HCT116 (cell line): ENCODE results near the gene FXYD4. TPM values are rescaled to one million over a fixed set of nuclear protein-coding genes. Genes with fewer than 3 reads are reported as not detected.

ENCODE experiments used
- ATAC-seq: fragments of 200-7000 bp; cut with Tn5 transposase; 2 replicates; pipeline ENCODE4 v1.9.1; 2020; ENCODE audit warnings: mild to moderate bottlenecking, moderate library complexity
- BruUV-seq: library from RNA; stranded (reverse); fragments of 400-500 nt; replicated peaks from 2 replicates; lab custom pipeline; 2021; lab: Mats Ljungman, UMichigan
- CTCF ChIA-PET: fragments of 300-600 bp; sonication (Branson Sonifier 250); formaldehyde crosslinking; loops from one replicate; lab custom pipeline; 2021; ENCODE audit warnings: antibody characterized with exemption; lab: Charles Lee
- POLR2A ChIA-PET: fragments of 300-600, 350-600 bp; sonication (Branson Sonifier 250); formaldehyde crosslinking; loops from one replicate; lab custom pipeline; 2021; ENCODE audit warnings: antibody characterized with exemption; lab: Charles Lee
- RAD21 ChIA-PET, 2 experiments: fragments of 300-600 bp; sonication (Branson Sonifier 250); formaldehyde crosslinking; loops; one replicate each; lab custom pipeline; 2023; ENCODE audit warnings: low total read pairs in 2 of 2; ENCODE audit not compliant: uncharacterized antibody in 2 of 2, unreplicated experiment in 2 of 2, low non-redundant PET in 1 of 2; lab: Charles Lee
- DNase-seq: peaks from one replicate; pipeline ENCODE4 v3.0.0-alpha.2; 2010; ENCODE audit warnings: low read depth, low spot score
- H2AFZ ChIP-seq: fragments of 200-600 bp; shearing (Covaris generic), sonication (generic); 2 replicates; pipeline ENCODE4 v1.6.1; 2017; ENCODE audit warnings: low read depth, mixed run types, mixed read lengths, antibody characterized with exemption, low read length; ENCODE audit not compliant: poor library complexity, severe bottlenecking
- H3K27ac ChIP-seq: 2 replicates; pipeline ENCODE4 v1.5.1; 2012; ENCODE audit warnings: low read depth, low read length
- H3K27me3 ChIP-seq: fragments of 200-600 bp; sonication (generic); 2 replicates; pipeline ENCODE4 v1.6.1; 2016; ENCODE audit warnings: mixed run types, low read length, mixed read lengths; ENCODE audit not compliant: insufficient read depth
- H3K36me3 ChIP-seq, 2 experiments: fragments of 200-500 bp in 1 of 2; fragments of 200-600 bp in 1 of 2; sonication (Bioruptor generic) in 1 of 2; sonication (generic) in 1 of 2; 2 replicates each; pipeline versions ENCODE4 v1.5.1 to v1.6.1; 2014 to 2016; ENCODE audit warnings: low read length in 2 of 2, inconsistent platforms in 1 of 2, mixed read lengths in 1 of 2, mixed run types in 1 of 2; ENCODE audit not compliant: insufficient read depth in 2 of 2, control insufficient read depth in 1 of 2
- H3K4me1 ChIP-seq, 2 experiments: fragments of 200-600 bp in 1 of 2; sonication (generic) in 1 of 2; 2 replicates each; pipeline versions ENCODE4 v1.5.1 to v1.6.1; 2012 to 2017; ENCODE audit warnings: low read length in 2 of 2, inconsistent platforms in 1 of 2, mild to moderate bottlenecking in 1 of 2, mixed read lengths in 1 of 2, mixed run types in 1 of 2, moderate library complexity in 1 of 2; ENCODE audit not compliant: insufficient read depth in 2 of 2, control insufficient read depth in 1 of 2
- H3K4me2 ChIP-seq: fragments of 200-600 bp; sonication (generic); 2 replicates; pipeline ENCODE4 v1.6.1; 2017; ENCODE audit warnings: mixed run types, low read length, mixed read lengths
- H3K4me3 ChIP-seq, 2 experiments: fragments of 200-600 bp in 1 of 2; sonication (generic) in 1 of 2; replicated peaks in 1 of 2; 2 replicates each; pipeline ENCODE4 v1.5.1; 2011 to 2016; ENCODE audit warnings: low read length in 2 of 2, control low read depth in 1 of 2, low read depth in 1 of 2, mild to moderate bottlenecking in 1 of 2, mixed read lengths in 1 of 2, mixed run types in 1 of 2
- H3K79me2 ChIP-seq: fragments of 200-600 bp; sonication (generic); 2 replicates; pipeline ENCODE4 v1.6.1; 2017; ENCODE audit warnings: mild to moderate bottlenecking, mixed run types, low read length, moderate library complexity, mixed read lengths; ENCODE audit not compliant: insufficient read depth
- H3K9ac ChIP-seq: fragments of 200-600 bp; sonication (generic); 2 replicates; pipeline ENCODE4 v1.6.1; 2016; ENCODE audit warnings: low read length, mixed read lengths
- H3K9me2 ChIP-seq: fragments of 200-600 bp; sonication (generic), shearing (Covaris generic); 2 replicates; pipeline ENCODE4 v1.6.1; 2017; ENCODE audit warnings: mixed run types, mild to moderate bottlenecking, moderate library complexity; ENCODE audit not compliant: insufficient read depth
- H3K9me3 ChIP-seq, 2 experiments: fragments of 200-500 bp in 1 of 2; fragments of 200-600 bp in 1 of 2; sonication (Bioruptor generic) in 1 of 2; sonication (generic) in 1 of 2; 2 replicates each; pipeline ENCODE4 v1.6.1; 2014 to 2017; ENCODE audit warnings: low read length in 2 of 2, mixed read lengths in 2 of 2, inconsistent platforms in 1 of 2, low read depth in 1 of 2, mild to moderate bottlenecking in 1 of 2, mixed run types in 1 of 2, moderate library complexity in 1 of 2; ENCODE audit not compliant: control insufficient read depth in 1 of 2, insufficient read depth in 1 of 2
- H4K20me1 ChIP-seq: fragments of 200-600 bp; sonication (generic), shearing (Covaris generic); 2 replicates; pipeline ENCODE4 v1.6.1; 2017; ENCODE audit warnings: mixed run types, mild to moderate bottlenecking, moderate library complexity; ENCODE audit not compliant: insufficient read depth
- CEBPB ChIP-seq: IDR thresholded peaks from 2 replicates; pipeline ENCODE4 v1.6.1; 2012; ENCODE audit warnings: low read depth
- CTCF ChIP-seq, 3 experiments: fragments of 200-600 bp in 1 of 3; sonication (generic) in 1 of 3; IDR thresholded peaks in 2 of 3; conservative IDR thresholded peaks in 1 of 3; 2 replicates each; pipeline ENCODE4 v1.5.1; 2012 to 2017; ENCODE audit warnings: low read depth in 2 of 3, low read length in 2 of 3, antibody characterized with exemption in 1 of 3, borderline replicate concordance in 1 of 3, control low read depth in 1 of 3, mild to moderate bottlenecking in 1 of 3, mixed read lengths in 1 of 3, mixed run types in 1 of 3, moderate library complexity in 1 of 3; ENCODE audit not compliant: insufficient read depth in 1 of 3
- ELF1 ChIP-seq: IDR thresholded peaks from 2 replicates; pipeline ENCODE4 v1.6.1; 2012; ENCODE audit warnings: low read depth, borderline replicate concordance
- EZH2phosphoT487 ChIP-seq: fragments of 200-600 bp; IDR thresholded peaks from 2 replicates; pipeline ENCODE4 v1.6.1; 2018; ENCODE audit warnings: antibody characterized with exemption, borderline replicate concordance
- FOSL1 ChIP-seq: IDR thresholded peaks from 2 replicates; pipeline ENCODE4 v1.6.1; 2012; ENCODE audit warnings: low read depth
- POLR2AphosphoS5 ChIP-seq: IDR thresholded peaks from 2 replicates; pipeline ENCODE4 v1.6.1; 2011; ENCODE audit warnings: mild to moderate bottlenecking, low read depth, low read length, moderate library complexity
- RAD21 ChIP-seq: IDR thresholded peaks from 2 replicates; pipeline ENCODE4 v1.6.1; 2012; ENCODE audit warnings: low read depth, mild to moderate bottlenecking
- SIN3A ChIP-seq: IDR thresholded peaks from 2 replicates; pipeline ENCODE4 v1.6.1; 2012; ENCODE audit warnings: low read depth
- SP1 ChIP-seq: IDR thresholded peaks from 2 replicates; pipeline ENCODE4 v1.6.1; 2012; ENCODE audit warnings: low read depth
- TCF7L2 ChIP-seq: IDR thresholded peaks from 2 replicates; pipeline ENCODE4 v1.7.0; 2011; ENCODE audit warnings: borderline replicate concordance, inconsistent platforms; ENCODE audit not compliant: insufficient read depth, insufficient read length; ENCODE audit errors: extremely low read depth
- YY1 ChIP-seq: IDR thresholded peaks from 2 replicates; pipeline ENCODE4 v1.6.1; 2011; ENCODE audit warnings: low read length, low read depth, moderate library complexity, mild to moderate bottlenecking; ENCODE audit not compliant: insufficient replicate concordance; ENCODE audit errors: extremely low read depth
- ZBTB33 ChIP-seq: IDR thresholded peaks from 2 replicates; pipeline ENCODE4 v1.6.1; 2011; ENCODE audit warnings: mild to moderate bottlenecking, low read length, moderate library complexity; ENCODE audit not compliant: insufficient replicate concordance; ENCODE audit errors: extremely low read depth
- ZFX ChIP-seq: fragments of 450-650 bp; IDR thresholded peaks from 2 replicates; pipeline ENCODE4 v1.6.1; 2017
- ZNF274 ChIP-seq: fragments of 200-500 bp; sonication (Bioruptor generic); IDR thresholded peaks from 2 replicates; pipeline ENCODE4 v1.6.1; 2014; ENCODE audit warnings: mild to moderate bottlenecking, low read depth, low read length, inconsistent platforms
- intact Hi-C: fragments of 100-400 bp; cut with micrococcal nuclease; formaldehyde crosslinking; loops from 2 replicates; pipeline ENCODE4 v1.10.0; 2022
- total RNA-seq: library from RNA; stranded (reverse); gene quantifications from one replicate; pipeline ENCODE4 v1.2.1, GENCODE V29; 2021; ENCODE audit not compliant: unreplicated experiment

FXYD4 gene
- total RNA-seq, 1 experiment from 2014 or later = 0.71 TPM

DNA sequence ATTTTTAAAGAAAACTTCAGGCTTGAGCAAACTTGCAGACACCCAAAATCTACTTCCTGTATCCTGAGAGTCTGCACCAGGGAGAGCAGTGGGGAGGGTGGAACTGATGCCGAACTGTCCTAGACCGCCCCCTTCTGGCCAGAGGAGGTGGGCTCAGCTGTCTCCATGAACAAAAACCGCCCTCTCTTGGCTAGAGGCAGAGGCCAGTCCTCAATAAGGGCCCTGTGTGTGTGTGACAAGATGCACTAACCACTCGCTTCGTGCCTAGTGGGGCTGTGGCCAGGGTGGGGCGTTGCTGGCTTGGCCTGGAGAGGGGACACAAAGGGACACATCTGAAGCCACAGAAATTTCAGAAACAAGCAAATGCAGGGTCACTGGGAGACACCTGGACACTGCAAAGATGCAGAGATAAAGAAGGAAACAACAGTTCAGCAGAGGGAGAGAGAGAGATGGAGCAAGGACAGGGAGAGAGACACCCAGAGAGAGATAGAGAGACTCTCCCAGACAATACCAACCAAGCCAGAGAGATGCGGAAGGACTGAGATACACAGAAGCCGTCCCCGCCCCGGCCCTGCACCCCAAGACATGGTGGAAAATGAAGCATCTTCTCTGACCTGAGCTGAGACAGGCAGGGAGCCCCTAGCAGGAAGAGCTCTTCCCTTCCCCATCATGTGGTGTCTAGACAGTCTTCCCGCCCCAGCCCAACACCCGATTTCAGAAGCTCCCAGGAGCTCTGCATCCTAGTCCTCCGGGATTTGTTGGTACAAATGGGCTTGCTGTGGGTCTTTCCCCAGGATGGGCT is 22.7 kb upstream of the FXYD4 start (continued):
- TF ChIP-seq YY1 (peak; percentile 60), ZBTB33 (no peak), CEBPB (no peak)

GRCh38 chr10:43350156-43350555 is 21.3 kb upstream of the FXYD4 start:
- DNase-seq (no peak), ATAC-seq (no peak)
- Histone ChIP-seq H3K36me3 (no peaks in the 10 kb centered on the region), H3K79me2 (no peaks in the 10 kb centered on the region), H3K4me3 (no peak overlapping the region), H3K4me2 (no peak overlapping the region), H3K9me2 (no peaks in the 10 kb centered on the region), H3K4me1 (peaks cover 3 to 20% of the 10 kb centered on the region in 2 experiments; a peak in 3 of 4 replicates), H2AFZ (no peak overlapping the region), H4K20me1 (no peaks in the 10 kb centered on the region), H3K27me3 (no peaks in the 10 kb centered on the region), H3K27ac (no peak overlapping the region), H3K9me3 (no peaks in the 10 kb centered on the region), H3K9ac (no peak overlapping the region)
- TF ChIP-seq POLR2AphosphoS5 (no peak), ZFX (no peak), ELF1 (no peak), SP1 (no peak), CEBPB (no peak), EZH2phosphoT487 (no peak), RAD21 (no peak), CTCF (IDR thresholded peaks at IDR 0.05 in 2 of 3, conservative IDR thresholded peaks at IDR 0.05 in 1 of 3; ENCODE audit: borderline replicate concordance in 1 of 3, insufficient read depth in 1 of 3, low read depth in 2 of 3, low read length in 2 of 3) (no peak), TCF7L2 (no peak), ZNF274 (no peak), SIN3A (no peak), FOSL1 (no peak)
- intact Hi-C loops = no loop called here
- RAD21 ChIA-PET = no interaction called here
- BruUV-seq = no TSS peak
- CTCF ChIA-PET = interaction anchor here (2.6 kb wide), 1 partner anchor 145 kb away, joined by 8 read pairs; no protein-coding TSS in a partner anchor
- POLR2A ChIA-PET = interaction anchor here (1.5 kb wide), 1 partner anchor 30 kb away, joined by 3 read pairs; no protein-coding TSS in a partner anchor
